Neural crest cell (in vitro differentiated cells): ENCODE data around the gene CD300H. TPM values are rescaled to one million over a fixed set of nuclear protein-coding genes. Genes with fewer than 3 reads are reported as not detected.

ENCODE experiments used
- DNase-seq: peaks from one replicate; pipeline ENCODE4 v3.0.0; 2021; ENCODE audit warnings: low read depth, mixed read lengths, low spot score
- H3K27ac Mint-ChIP-seq: one replicate; pipeline ENCODE4 v1.8.0; 2021; ENCODE audit warnings: mild to moderate bottlenecking, mixed read lengths; ENCODE audit not compliant: unreplicated experiment
- H3K27me3 Mint-ChIP-seq: 2 replicates; pipeline ENCODE4 v1.8.0; 2021; ENCODE audit warnings: low read depth, mild to moderate bottlenecking, mixed read lengths
- H3K36me3 Mint-ChIP-seq: 2 replicates; pipeline ENCODE4 v1.8.0; 2021; ENCODE audit warnings: low read depth, mild to moderate bottlenecking, mixed read lengths
- H3K4me1 Mint-ChIP-seq: 2 replicates; pipeline ENCODE4 v1.8.0; 2021; ENCODE audit warnings: mixed read lengths
- H3K4me3 Mint-ChIP-seq: one replicate; pipeline ENCODE4 v1.8.0; 2021; ENCODE audit warnings: mild to moderate bottlenecking, mixed read lengths
- H3K9me3 Mint-ChIP-seq: 2 replicates; pipeline ENCODE4 v1.8.0; 2021; ENCODE audit warnings: mixed read lengths
- total RNA-seq: library from RNA; stranded (reverse); gene quantifications from 2 replicates; pipeline ENCODE4 v1.2.1, GENCODE V29; 2021
- TF ChIP-seq, protein P1 (sequence below): fragments of 200-600 bp; sonication (generic); conservative IDR thresholded peaks from 2 replicates; pipeline ENCODE4 v1.5.0; 2021; ENCODE audit warnings: antibody characterized with exemption, mild to moderate bottlenecking

Gene CD300H
- total RNA-seq, 1 donor from 2014 or later: not detected

GRCh38 chr17:74527756-74528155, 39.6 kb downstream of the CD300H start:
- TF ChIP-seq, protein P1, sequence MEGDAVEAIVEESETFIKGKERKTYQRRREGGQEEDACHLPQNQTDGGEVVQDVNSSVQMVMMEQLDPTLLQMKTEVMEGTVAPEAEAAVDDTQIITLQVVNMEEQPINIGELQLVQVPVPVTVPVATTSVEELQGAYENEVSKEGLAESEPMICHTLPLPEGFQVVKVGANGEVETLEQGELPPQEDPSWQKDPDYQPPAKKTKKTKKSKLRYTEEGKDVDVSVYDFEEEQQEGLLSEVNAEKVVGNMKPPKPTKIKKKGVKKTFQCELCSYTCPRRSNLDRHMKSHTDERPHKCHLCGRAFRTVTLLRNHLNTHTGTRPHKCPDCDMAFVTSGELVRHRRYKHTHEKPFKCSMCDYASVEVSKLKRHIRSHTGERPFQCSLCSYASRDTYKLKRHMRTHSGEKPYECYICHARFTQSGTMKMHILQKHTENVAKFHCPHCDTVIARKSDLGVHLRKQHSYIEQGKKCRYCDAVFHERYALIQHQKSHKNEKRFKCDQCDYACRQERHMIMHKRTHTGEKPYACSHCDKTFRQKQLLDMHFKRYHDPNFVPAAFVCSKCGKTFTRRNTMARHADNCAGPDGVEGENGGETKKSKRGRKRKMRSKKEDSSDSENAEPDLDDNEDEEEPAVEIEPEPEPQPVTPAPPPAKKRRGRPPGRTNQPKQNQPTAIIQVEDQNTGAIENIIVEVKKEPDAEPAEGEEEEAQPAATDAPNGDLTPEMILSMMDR: no peak
- H3K9me3 Mint-ChIP-seq: no peaks in the 10 kb centered on the region
- DNase-seq: no peak
- H3K27me3 Mint-ChIP-seq: peaks cover 65% of the 10 kb centered on the region
- no peaks in the 10 kb centered on the region for H3K36me3 Mint-ChIP-seq
- no peak overlapping the region for H3K27ac Mint-ChIP-seq
- H3K4me1 Mint-ChIP-seq: no peaks in the 10 kb centered on the region
- H3K4me3 Mint-ChIP-seq: no peak overlapping the region

- no peaks in the 10 kb centered on the region for H3K36me3 Mint-ChIP-seq
- TF ChIP-seq, protein P1: no peak
- no peak overlapping the region for H3K4me3 Mint-ChIP-seq
- no peak overlapping the region for H3K27ac Mint-ChIP-seq
- no peak for DNase-seq
- H3K27me3 Mint-ChIP-seq: peaks cover 65% of the 10 kb centered on the region
- H3K4me1 Mint-ChIP-seq: no peaks in the 10 kb centered on the region
- no peaks in the 10 kb centered on the region for H3K9me3 Mint-ChIP-seq
Observed at GRCh38 chr17:74527081-74527480, 40.2 kb downstream of the CD300H start.

DNA sequence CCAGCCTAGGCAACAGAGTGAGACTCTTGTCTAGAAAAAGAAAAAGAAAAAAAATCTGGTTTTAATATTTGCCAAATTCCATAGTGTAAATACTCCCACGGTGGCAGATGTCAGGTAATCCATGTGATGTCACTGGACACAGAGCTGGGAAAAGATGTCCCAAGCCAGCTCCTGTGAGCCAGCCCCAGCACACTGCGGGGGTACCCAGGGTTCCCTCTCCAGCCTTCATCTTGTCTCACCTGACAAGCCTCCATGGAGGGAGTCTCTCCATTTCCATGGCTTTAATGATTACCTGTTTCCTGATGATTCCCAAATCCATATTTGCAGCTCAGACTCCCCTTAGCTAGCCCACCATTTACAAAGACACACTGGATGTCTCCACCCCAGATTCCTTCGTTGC, 40.6 kb downstream of the CD300H start:
- H3K4me1 Mint-ChIP-seq: no peaks in the 10 kb centered on the region
- TF ChIP-seq, protein P1: no peak

GRCh38 chr17:74525781-74526288, 41.5 kb downstream of the CD300H start:
- no peak overlapping the region for H3K4me3 Mint-ChIP-seq
- TF ChIP-seq, protein P1: no peak
- H3K4me1 Mint-ChIP-seq: no peaks in the 10 kb centered on the region
- H3K27ac Mint-ChIP-seq: no peak overlapping the region
- H3K36me3 Mint-ChIP-seq: no peaks in the 10 kb centered on the region
- H3K9me3 Mint-ChIP-seq: no peaks in the 10 kb centered on the region
- peaks cover 60% of the 10 kb centered on the region for H3K27me3 Mint-ChIP-seq
- DNase-seq: no peak

More for the DNA sequence above, 40.6 kb downstream of the CD300H start:
- H3K27ac Mint-ChIP-seq: no peak overlapping the region
- no peaks in the 10 kb centered on the region for H3K36me3 Mint-ChIP-seq
- H3K4me3 Mint-ChIP-seq: no peak overlapping the region
- no peak for DNase-seq
- H3K9me3 Mint-ChIP-seq: no peaks in the 10 kb centered on the region
- H3K27me3 Mint-ChIP-seq: peaks cover 65% of the 10 kb centered on the region

DNA sequence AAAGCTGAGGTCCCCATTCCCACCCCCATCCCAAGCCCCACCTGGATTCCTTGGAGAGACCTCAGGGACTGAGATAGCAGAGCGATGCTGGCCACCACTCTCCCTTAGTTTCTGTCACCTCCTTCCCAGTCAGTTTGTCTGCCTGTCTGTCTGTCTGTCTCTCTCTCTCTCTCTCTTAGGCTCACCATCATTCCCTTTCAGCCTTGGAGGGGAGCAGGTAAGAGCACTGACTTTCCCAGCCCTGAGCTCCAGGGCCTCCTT, 41.9 kb downstream of the CD300H start:
- no peaks in the 10 kb centered on the region for H3K4me1 Mint-ChIP-seq
- no peak overlapping the region for H3K27ac Mint-ChIP-seq
- no peaks in the 10 kb centered on the region for H3K36me3 Mint-ChIP-seq
- H3K27me3 Mint-ChIP-seq: peaks cover 57% of the 10 kb centered on the region
- DNase-seq: no peak
- TF ChIP-seq, protein P1: no peak
- H3K4me3 Mint-ChIP-seq: no peak overlapping the region
- H3K9me3 Mint-ChIP-seq: no peaks in the 10 kb centered on the region
